H9 (cell line): Measurements from ENCODE around the gene PERP. TPM values are rescaled to one million over a fixed set of nuclear protein-coding genes. Genes with fewer than 3 reads are reported as not detected.

Experiments used
- DNase-seq: peaks from one replicate; pipeline ENCODE4 v3.0.0-alpha.2; 2017
- H2AFZ ChIP-seq: one replicate; pipeline ENCODE4 v1.6.1; 2013; ENCODE audit warnings: mild to moderate bottlenecking, low read length, control low read depth, moderate library complexity
- H2AK5ac ChIP-seq: 2 replicates; pipeline ENCODE4 v1.6.1; 2013; ENCODE audit warnings: low read length, control low read depth, mixed read lengths; ENCODE audit not compliant: insufficient read length
- H2BK120ac ChIP-seq: one replicate; pipeline ENCODE4 v1.6.1; 2013; ENCODE audit warnings: low read depth, mild to moderate bottlenecking, low read length, control low read depth, inconsistent platforms; ENCODE audit not compliant: poor library complexity, severe bottlenecking
- H2BK12ac ChIP-seq: 2 replicates; pipeline ENCODE4 v1.6.1; 2013; ENCODE audit warnings: low read length, control low read depth, mixed read lengths, low read depth; ENCODE audit not compliant: insufficient read length
- H2BK15ac ChIP-seq: 2 replicates; pipeline ENCODE4 v1.6.1; 2013; ENCODE audit warnings: low read depth, low read length, control low read depth
- H2BK20ac ChIP-seq: one replicate; pipeline ENCODE4 v1.6.1; 2013; ENCODE audit warnings: low read depth, mild to moderate bottlenecking, low read length, control low read depth, inconsistent platforms; ENCODE audit not compliant: poor library complexity, severe bottlenecking
- H2BK5ac ChIP-seq: 2 replicates; pipeline ENCODE4 v1.6.1; 2013; ENCODE audit warnings: low read length, control low read depth, mixed read lengths; ENCODE audit not compliant: insufficient read length
- H3K14ac ChIP-seq: 2 replicates; pipeline ENCODE4 v1.6.1; 2013; ENCODE audit warnings: low read length, control low read depth; ENCODE audit not compliant: insufficient read depth
- H3K18ac ChIP-seq: 2 replicates; pipeline ENCODE4 v1.6.1; 2013; ENCODE audit warnings: low read depth, mild to moderate bottlenecking, mixed read lengths, low read length, control low read depth; ENCODE audit not compliant: insufficient read length
- H3K23ac ChIP-seq: 2 replicates; pipeline ENCODE4 v1.6.1; 2013; ENCODE audit warnings: low read length, control low read depth, mixed read lengths, low read depth; ENCODE audit not compliant: insufficient read length
- H3K23me2 ChIP-seq: 2 replicates; pipeline ENCODE4 v1.6.1; 2013; ENCODE audit warnings: low read depth, mild to moderate bottlenecking, mixed read lengths, low read length, control low read depth; ENCODE audit not compliant: insufficient read length, poor library complexity, severe bottlenecking
- H3K27ac ChIP-seq: 2 replicates; pipeline ENCODE4 v1.5.1; 2013; ENCODE audit warnings: low read length, control low read depth, mixed read lengths, low read depth; ENCODE audit not compliant: insufficient read length
- H3K27me3 ChIP-seq: 2 replicates; pipeline ENCODE4 v1.6.1; 2013; ENCODE audit warnings: low read length, control low read depth, inconsistent platforms; ENCODE audit not compliant: insufficient read depth
- H3K4ac ChIP-seq: 2 replicates; pipeline ENCODE4 v1.6.1; 2013; ENCODE audit warnings: low read depth, mild to moderate bottlenecking, control low read depth, inconsistent platforms, low read length, moderate library complexity
- H3K4me1 ChIP-seq: 2 replicates; pipeline ENCODE4 v1.6.1; 2013; ENCODE audit warnings: low read length, control low read depth, inconsistent platforms; ENCODE audit not compliant: insufficient read depth
- H3K4me2 ChIP-seq: 2 replicates; pipeline ENCODE4 v1.6.1; 2013; ENCODE audit warnings: low read length, control low read depth, mixed read lengths; ENCODE audit not compliant: insufficient read length, insufficient read depth
- H3K56ac ChIP-seq: 2 replicates; pipeline ENCODE4 v1.6.1; 2013; ENCODE audit warnings: low read depth, mild to moderate bottlenecking, mixed read lengths, low read length, control low read depth; ENCODE audit not compliant: insufficient read length
- H3K79me1 ChIP-seq: 2 replicates; pipeline ENCODE4 v1.6.1; 2013; ENCODE audit warnings: low read depth, mild to moderate bottlenecking, moderate library complexity, low read length, control low read depth, inconsistent platforms; ENCODE audit not compliant: insufficient read depth, poor library complexity, severe bottlenecking
- H3K79me2 ChIP-seq: 2 replicates; pipeline ENCODE4 v1.6.1; 2013; ENCODE audit warnings: low read length, control low read depth, inconsistent platforms; ENCODE audit not compliant: insufficient read depth
- H3K9ac ChIP-seq: 2 replicates; pipeline ENCODE4 v1.6.1; 2013; ENCODE audit warnings: low read length, control low read depth, mixed read lengths; ENCODE audit not compliant: insufficient read length; ENCODE audit errors: extremely low read depth
- H3K9me3 ChIP-seq: one replicate; pipeline ENCODE4 v1.6.1; 2013; ENCODE audit warnings: low read depth, low read length, inconsistent platforms; ENCODE audit not compliant: control insufficient read depth
- H3T11ph ChIP-seq: one replicate; pipeline ENCODE4 v1.6.1; 2013; ENCODE audit warnings: mild to moderate bottlenecking, low read length, control low read depth, inconsistent platforms
- H4K20me1 ChIP-seq: one replicate; pipeline ENCODE4 v1.6.1; 2013; ENCODE audit not compliant: control insufficient read depth, insufficient read length, insufficient read depth
- H4K5ac ChIP-seq: 2 replicates; pipeline ENCODE4 v1.6.1; 2013; ENCODE audit warnings: low read depth, mild to moderate bottlenecking, mixed read lengths, low read length, control low read depth; ENCODE audit not compliant: insufficient read length
- H4K8ac ChIP-seq: replicated peaks from 2 replicates; pipeline ENCODE4 v1.6.1; 2013; ENCODE audit warnings: low read length, control low read depth, mixed read lengths, low read depth; ENCODE audit not compliant: insufficient read length
- H4K91ac ChIP-seq: 2 replicates; pipeline ENCODE4 v1.6.1; 2013; ENCODE audit warnings: low read depth, mild to moderate bottlenecking, moderate library complexity, mixed read lengths, low read length, control low read depth; ENCODE audit not compliant: insufficient read length
- H3K27ac Mint-ChIP-seq, 3 experiments: 2 replicates in 2 of 3; 3 replicates in 1 of 3; pipeline ENCODE4 v1.8.0; 2020 to 2021; ENCODE audit warnings: mixed read lengths in 3 of 3, mild to moderate bottlenecking in 1 of 3, moderate library complexity in 1 of 3
- H3K27me3 Mint-ChIP-seq: 2 replicates; pipeline ENCODE4 v1.8.0; 2021; ENCODE audit warnings: low read depth, mild to moderate bottlenecking, moderate library complexity, mixed read lengths
- H3K36me3 Mint-ChIP-seq, 3 experiments: 2 replicates in 2 of 3; 3 replicates in 1 of 3; pipeline ENCODE4 v1.8.0; 2020 to 2021; ENCODE audit warnings: low read depth in 3 of 3, mixed read lengths in 3 of 3; ENCODE audit not compliant: insufficient read depth in 1 of 3
- H3K4me1 Mint-ChIP-seq, 2 experiments: 2 replicates each; pipeline ENCODE4 v1.8.0; 2020; ENCODE audit warnings: mixed read lengths in 2 of 2
- H3K4me3 Mint-ChIP-seq, 2 experiments: 2 replicates in 1 of 2; 3 replicates in 1 of 2; pipeline ENCODE4 v1.8.0; 2020 to 2021; ENCODE audit warnings: mild to moderate bottlenecking in 2 of 2, mixed read lengths in 2 of 2, moderate library complexity in 1 of 2
- H3K9me3 Mint-ChIP-seq, 2 experiments: 2 replicates in 1 of 2; 3 replicates in 1 of 2; pipeline ENCODE4 v1.8.0; 2020; ENCODE audit warnings: mild to moderate bottlenecking in 2 of 2, mixed read lengths in 2 of 2, moderate library complexity in 1 of 2
- CTCF ChIP-seq: fragments of 200-600 bp; sonication (generic); conservative IDR thresholded peaks from 3 replicates; pipeline ENCODE4 v1.8.0; 2021; ENCODE audit warnings: antibody characterized with exemption, mild to moderate bottlenecking
- WGBS: extraction: QIAGEN DNeasy Blood & Tissue Kit; methylation state at CpG from one replicate; pipeline ENCODE4 v1.1.7; 2013; ENCODE audit warnings: missing lambda C conversion rate, low lambda C conversion rate, mixed read lengths; ENCODE audit not compliant: insufficient read length; ENCODE audit errors: extremely low coverage; 5-methylcytosine and 5-hydroxymethylcytosine counted together
- total RNA-seq: library from RNA; stranded (reverse); gene quantifications from 2 replicates; pipeline ENCODE4 v1.2.1, GENCODE V29; 2021

Gene PERP
- total RNA-seq, 1 experiment from 2014 or later: 28.7 TPM

GRCh38 chr6:138054982-138055381 is 52.2 kb downstream of the PERP start:
- H4K20me1 ChIP-seq: no peaks in the 10 kb centered on the region
- Mint-ChIP-seq H3K27me3 (peaks cover 5% of the 10 kb centered on the region), H3K4me3 (no peak overlapping the region), H3K4me1 (no peaks in the 10 kb centered on the region), H3K36me3 (peaks cover 0 to 13% (median 6%) of the 10 kb centered on the region in 3 experiments; a peak in 4 of 7 replicates), H3K27ac (no peak overlapping the region), H3K9me3 (peaks cover 18 to 21% of the 10 kb centered on the region in 2 experiments)
- H3K23ac ChIP-seq: no peak overlapping the region
- no peak overlapping the region for H2BK12ac ChIP-seq
- no peak overlapping the region for H4K8ac ChIP-seq
- H3K4ac ChIP-seq: no peak overlapping the region
- H3K23me2 ChIP-seq: no peaks in the 10 kb centered on the region
- H3K4me2 ChIP-seq: no peak overlapping the region
- H2BK20ac ChIP-seq: no peak overlapping the region
- no peak overlapping the region for H3K18ac ChIP-seq
- H3K79me2 ChIP-seq: no peaks in the 10 kb centered on the region
- H2AFZ ChIP-seq: no peak overlapping the region
- H2AK5ac ChIP-seq: no peak overlapping the region
- no CpG with 5 or more reads among the region's 1 CpG for WGBS
- no peak overlapping the region for H3K56ac ChIP-seq
- H4K91ac ChIP-seq: no peak overlapping the region
- H3T11ph ChIP-seq: no peak overlapping the region
- H3K79me1 ChIP-seq: no peaks in the 10 kb centered on the region
- no peak overlapping the region for H3K14ac ChIP-seq
- no peak overlapping the region for H4K5ac ChIP-seq
- no peak overlapping the region for H2BK120ac ChIP-seq
- no peak overlapping the region for H2BK15ac ChIP-seq
- H3K27ac ChIP-seq: no peak overlapping the region
- H3K27me3 ChIP-seq: no peaks in the 10 kb centered on the region
- TF ChIP-seq CTCF: no peak
- H2BK5ac ChIP-seq: no peak overlapping the region
- no peaks in the 10 kb centered on the region for H3K4me1 ChIP-seq
- no peak for DNase-seq
- H3K9me3 ChIP-seq: no peaks in the 10 kb centered on the region
- no peak overlapping the region for H3K9ac ChIP-seq
